Karpas-422 (cell line): ENCODE measurements around the gene ATXN1. TPM values are rescaled to one million over a fixed set of nuclear protein-coding genes. Genes with fewer than 3 reads are reported as not detected.
"Not testable (repeated sequence)": the region's sequence is repeated elsewhere in the genome, so short reads cannot be mapped to it uniquely, and the experiment has no call there.

ENCODE experiments used
- DNase-seq: peaks from one replicate; pipeline ENCODE4 v3.0.0-alpha.2; 2015
- H2AFZ ChIP-seq: fragments of 200-600 bp; sonication (generic); 2 replicates; pipeline ENCODE4 v1.6.1; 2014; ENCODE audit warnings: antibody characterized with exemption, low read length, mixed read lengths
- H3K27ac ChIP-seq: fragments of 200-600 bp; sonication (generic); 2 replicates; pipeline ENCODE4 v1.5.1; 2014; ENCODE audit warnings: mild to moderate bottlenecking, low read length, moderate library complexity
- H3K27me3 ChIP-seq: fragments of 200-600 bp; sonication (generic); 2 replicates; pipeline ENCODE4 v1.6.1; 2014; ENCODE audit warnings: low read length, mixed read lengths
- H3K36me3 ChIP-seq: fragments of 200-600 bp; sonication (generic); 2 replicates; pipeline ENCODE4 v1.6.1; 2014; ENCODE audit warnings: low read length, mixed read lengths; ENCODE audit not compliant: insufficient read depth
- H3K4me1 ChIP-seq: fragments of 200-600 bp; sonication (generic); 2 replicates; pipeline ENCODE4 v1.6.1; 2014; ENCODE audit warnings: mild to moderate bottlenecking, low read length, mixed read lengths
- H3K4me2 ChIP-seq: fragments of 200-600 bp; sonication (generic); 2 replicates; pipeline ENCODE4 v1.6.1; 2014; ENCODE audit warnings: low read length, low read depth, mild to moderate bottlenecking; ENCODE audit not compliant: poor library complexity, severe bottlenecking
- H3K4me3 ChIP-seq: fragments of 200-600 bp; sonication (generic); 2 replicates; pipeline ENCODE4 v1.5.1; 2014; ENCODE audit warnings: mild to moderate bottlenecking, antibody characterized with exemption, low read length, mixed read lengths
- H3K79me2 ChIP-seq: fragments of 200-600 bp; sonication (generic); 2 replicates; pipeline ENCODE4 v1.6.1; 2014; ENCODE audit warnings: mild to moderate bottlenecking, low read length, mixed read lengths
- H3K9ac ChIP-seq: fragments of 200-600 bp; sonication (generic); 2 replicates; pipeline ENCODE4 v1.6.0; 2014; ENCODE audit warnings: low read length
- H3K9me2 ChIP-seq: fragments of 200-600 bp; sonication (generic), shearing (Covaris generic); replicated peaks from 2 replicates; pipeline ENCODE4 v1.6.0; 2014; ENCODE audit warnings: mild to moderate bottlenecking, low read length, moderate library complexity; ENCODE audit not compliant: insufficient read depth
- H3K9me3 ChIP-seq: fragments of 300-700, 200-600 bp; sonication (generic); 2 replicates; pipeline ENCODE4 v1.6.1; 2014; ENCODE audit warnings: low read length, mixed read lengths
- H4K20me1 ChIP-seq: fragments of 200-600 bp; sonication (generic); 2 replicates; pipeline ENCODE4 v1.6.1; 2014; ENCODE audit warnings: mild to moderate bottlenecking, antibody characterized with exemption, low read length, low read depth; ENCODE audit not compliant: insufficient read depth
- total RNA-seq: library from RNA; depleted of rRNA; stranded (reverse); fragments of >200 nt; shearing (Covaris generic); gene quantifications from 2 replicates; pipeline ENCODE4 v1.2.3, GENCODE V29; 2014; ENCODE audit warnings: low replicate concordance

ATXN1 gene
- total RNA-seq, 1 experiment from 2014 or later, result 0.37 TPM

GRCh38 chr6:16398587-16398986 lies 362.7 kb downstream of the ATXN1 start:
- no peak overlapping the region for H3K4me3 ChIP-seq
- no peaks in the 10 kb centered on the region for H3K79me2 ChIP-seq
- H3K9me2 ChIP-seq, result no peaks in the 10 kb centered on the region
- H3K36me3 ChIP-seq, result no peaks in the 10 kb centered on the region
- H3K27ac ChIP-seq, result no peak overlapping the region
- no peak overlapping the region for H2AFZ ChIP-seq
- H3K9me3 ChIP-seq, result no peaks in the 10 kb centered on the region
- 0 out of 2 replicates have a peak, but pooled peaks cover 2% of the 10 kb centered on the region for H3K27me3 ChIP-seq
- no peak overlapping the region for H3K9ac ChIP-seq
- no peaks in the 10 kb centered on the region for H4K20me1 ChIP-seq
- no peak for DNase-seq
- H3K4me2 ChIP-seq, result no peak overlapping the region
- H3K4me1 ChIP-seq, result peaks cover 7% of the 10 kb centered on the region

DNA sequence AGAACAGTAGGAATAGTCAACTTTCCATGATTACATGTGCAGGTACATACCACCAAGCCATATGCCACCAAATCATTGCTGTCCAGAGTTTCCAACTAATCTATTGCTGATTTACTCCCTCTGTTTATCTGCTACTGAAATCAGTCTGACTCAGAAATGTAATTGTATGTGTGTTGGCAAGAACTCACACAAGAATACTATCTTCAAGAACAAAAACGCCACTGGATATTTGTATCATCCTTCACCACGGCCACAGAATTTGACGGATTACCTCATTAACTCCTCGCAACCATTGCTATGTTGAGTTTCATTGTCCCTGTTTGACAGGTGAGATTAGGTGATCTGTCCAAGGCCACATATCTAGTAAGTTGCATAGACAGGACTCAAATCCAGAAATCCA lies 363.6 kb downstream of the ATXN1 start:
- Histone ChIP-seq H3K27ac (no peak overlapping the region), H3K9me3 (no peaks in the 10 kb centered on the region), H3K36me3 (no peaks in the 10 kb centered on the region), H3K9ac (no peak overlapping the region), H3K9me2 (no peaks in the 10 kb centered on the region), H3K4me1 (peaks cover 5% of the 10 kb centered on the region), H3K27me3 (0 out of 2 replicates have a peak, but pooled peaks cover 2% of the 10 kb centered on the region), H3K4me3 (no peak overlapping the region), H2AFZ (no peak overlapping the region), H3K79me2 (no peaks in the 10 kb centered on the region), H3K4me2 (no peak overlapping the region), H4K20me1 (no peaks in the 10 kb centered on the region)
- no peak for DNase-seq

DNA sequence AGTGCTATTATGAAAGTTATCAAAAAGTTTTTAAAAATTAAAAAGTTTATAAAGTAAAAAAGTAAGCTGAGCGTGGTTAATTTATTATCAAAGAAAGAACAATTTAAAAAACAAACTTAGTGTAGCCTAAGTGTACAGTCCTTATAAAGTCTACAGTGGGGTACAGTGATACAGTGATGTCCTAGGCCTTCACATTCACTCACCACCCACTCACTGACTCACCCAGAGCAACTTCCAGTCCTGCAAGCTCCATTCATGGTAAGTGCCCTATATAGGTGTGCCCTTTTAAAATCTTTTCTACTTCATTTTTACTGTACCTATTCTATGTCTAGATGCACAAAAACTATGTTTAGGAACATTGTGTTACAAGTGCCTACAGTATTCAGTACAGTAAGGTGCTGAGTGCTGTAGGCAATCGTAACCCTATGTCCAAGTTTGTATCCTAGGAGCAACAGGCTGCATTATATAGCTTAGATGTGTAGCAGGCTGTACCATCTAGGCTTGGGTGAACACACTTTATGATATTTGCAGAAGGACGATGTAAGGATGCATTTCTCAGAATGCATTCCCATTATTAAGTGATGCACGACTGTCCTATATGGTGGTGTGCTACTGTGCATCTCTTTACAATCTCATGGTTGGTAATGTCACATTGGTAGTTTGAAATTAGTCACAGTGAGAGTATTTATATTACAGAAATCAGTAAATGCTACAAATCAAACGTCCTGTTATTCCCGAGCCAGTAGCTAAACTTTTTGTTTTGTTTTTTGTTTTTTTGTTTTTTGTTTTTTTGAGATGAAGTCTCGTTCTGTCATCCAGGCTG lies 364.6 kb downstream of the ATXN1 start:
- Histone ChIP-seq H3K4me3 (no peak overlapping the region), H3K36me3 (no peaks in the 10 kb centered on the region), H3K9ac (no peak overlapping the region), H3K79me2 (no peaks in the 10 kb centered on the region), H3K4me2 (no peak overlapping the region), H3K27ac (no peak overlapping the region), H3K4me1 (no peaks in the 10 kb centered on the region), H2AFZ (no peak overlapping the region), H4K20me1 (no peaks in the 10 kb centered on the region), H3K9me2 (no peaks in the 10 kb centered on the region), H3K9me3 (no peaks in the 10 kb centered on the region), H3K27me3 (0 out of 2 replicates have a peak, but pooled peaks cover 2% of the 10 kb centered on the region)
- no peak for DNase-seq

DNA sequence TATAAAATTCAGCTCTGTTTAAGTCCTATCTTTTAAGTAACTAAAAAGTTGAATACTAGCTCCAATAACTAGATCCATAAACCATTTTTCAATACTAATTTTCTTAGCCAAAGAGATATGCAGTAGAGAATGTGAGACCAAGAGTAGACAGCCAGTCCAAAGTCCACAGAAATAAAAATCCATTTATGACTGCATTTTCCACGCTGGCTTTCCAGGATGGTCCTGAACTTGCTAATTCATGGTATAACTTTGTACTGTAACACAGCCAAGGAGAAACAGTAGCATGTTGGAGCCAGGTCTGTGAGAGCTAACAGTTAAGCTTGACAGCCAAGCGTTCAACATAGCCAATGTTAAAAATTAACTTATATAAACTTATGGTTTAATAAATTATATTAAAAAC lies 366.6 kb downstream of the ATXN1 start:
- Histone ChIP-seq H3K9me2 (no peaks in the 10 kb centered on the region), H3K79me2 (no peaks in the 10 kb centered on the region), H3K4me3 (no peak overlapping the region), H3K27ac (no peak overlapping the region), H3K9ac (no peak overlapping the region), H3K27me3 (no peaks in the 10 kb centered on the region), H2AFZ (no peak overlapping the region), H3K4me2 (no peak overlapping the region), H4K20me1 (no peaks in the 10 kb centered on the region), H3K36me3 (no peaks in the 10 kb centered on the region), H3K4me1 (no peaks in the 10 kb centered on the region), H3K9me3 (no peaks in the 10 kb centered on the region)
- no peak for DNase-seq

DNA sequence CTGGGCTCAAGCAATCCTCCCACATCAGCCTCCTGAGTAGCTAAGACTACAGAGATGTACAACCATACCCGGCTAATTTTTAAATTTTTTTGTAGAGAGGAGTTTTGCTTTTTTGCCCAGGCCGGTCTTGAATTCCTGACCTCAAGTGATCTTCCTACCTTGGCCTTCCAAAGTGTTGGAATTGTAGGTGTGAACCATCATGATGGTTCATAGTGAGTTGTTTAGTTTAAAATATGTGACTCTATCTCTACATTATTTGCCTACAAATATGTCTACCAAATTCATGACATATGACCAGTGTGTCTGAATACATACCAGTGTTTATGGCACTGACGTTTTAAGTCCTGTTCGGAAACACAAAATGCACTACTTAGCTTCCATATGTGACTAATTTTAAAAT lies 367.9 kb downstream of the ATXN1 start:
- no peaks in the 10 kb centered on the region for H4K20me1 ChIP-seq
- DNase-seq, result no peak
- H3K79me2 ChIP-seq, result no peaks in the 10 kb centered on the region
- no peak overlapping the region for H3K27ac ChIP-seq
- no peak overlapping the region for H3K4me3 ChIP-seq
- H3K9me3 ChIP-seq, result no peaks in the 10 kb centered on the region
- H3K9ac ChIP-seq, result no peak overlapping the region
- H3K36me3 ChIP-seq, result no peaks in the 10 kb centered on the region
- no peak overlapping the region for H3K4me2 ChIP-seq
- no peaks in the 10 kb centered on the region for H3K27me3 ChIP-seq
- H3K9me2 ChIP-seq, result no peaks in the 10 kb centered on the region
- H3K4me1 ChIP-seq, result no peaks in the 10 kb centered on the region
- no peak overlapping the region for H2AFZ ChIP-seq

GRCh38 chr6:16392010-16392409 lies 369.2 kb downstream of the ATXN1 start:
- Histone ChIP-seq H3K27me3 (no peaks in the 10 kb centered on the region), H4K20me1 (no peaks in the 10 kb centered on the region), H3K9me2 (no peaks in the 10 kb centered on the region), H3K36me3 (no peaks in the 10 kb centered on the region), H2AFZ (no peak overlapping the region), H3K4me1 (no peaks in the 10 kb centered on the region), H3K4me3 (no peak overlapping the region), H3K79me2 (no peaks in the 10 kb centered on the region), H3K9ac (no peak overlapping the region), H3K9me3 (no peaks in the 10 kb centered on the region), H3K4me2 (no peak overlapping the region), H3K27ac (no peak overlapping the region)
- DNase-seq, result no peak

GRCh38 chr6:16391451-16391912 lies 369.8 kb downstream of the ATXN1 start:
- Histone ChIP-seq H2AFZ (no peak overlapping the region), H3K9me2 (no peaks in the 10 kb centered on the region), H3K36me3 (no peaks in the 10 kb centered on the region), H3K27ac (no peak overlapping the region), H3K79me2 (no peaks in the 10 kb centered on the region), H3K4me2 (no peak overlapping the region), H3K9ac (no peak overlapping the region), H3K9me3 (no peaks in the 10 kb centered on the region), H3K27me3 (no peaks in the 10 kb centered on the region), H3K4me1 (no peaks in the 10 kb centered on the region), H3K4me3 (no peak overlapping the region), H4K20me1 (no peaks in the 10 kb centered on the region)
- DNase-seq, result no peak

DNA sequence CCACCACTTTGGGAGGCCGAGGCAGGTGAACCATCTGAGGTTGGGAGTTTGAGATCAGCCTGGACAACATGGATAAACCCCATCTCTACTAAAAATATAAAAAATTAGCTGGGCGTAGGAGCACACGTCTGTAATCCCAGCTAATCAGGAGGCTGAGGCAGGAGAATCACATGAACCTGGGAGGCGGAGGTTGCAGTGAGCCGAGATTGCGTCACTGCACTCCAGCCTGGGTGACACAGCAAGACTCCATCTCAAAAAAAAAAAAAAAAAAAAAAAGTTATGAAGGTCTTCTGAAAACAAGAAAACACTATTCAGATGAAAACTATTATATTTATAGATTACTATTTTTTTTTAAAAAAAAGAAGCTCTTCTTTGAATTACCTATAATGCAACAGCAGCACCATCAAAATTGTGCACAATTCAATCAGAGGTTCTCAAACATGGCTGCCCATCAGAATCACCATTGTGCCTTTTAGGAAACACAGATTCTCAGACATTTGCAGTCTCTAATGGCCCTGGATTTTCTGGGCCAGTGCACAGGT lies 370.3 kb downstream of the ATXN1 start:
- not testable (repeated sequence) for H3K79me2 ChIP-seq, H2AFZ ChIP-seq, H3K27me3 ChIP-seq, H3K4me2 ChIP-seq, H4K20me1 ChIP-seq, H3K9me3 ChIP-seq, DNase-seq, H3K4me1 ChIP-seq, H3K4me3 ChIP-seq, H3K9ac ChIP-seq, H3K9me2 ChIP-seq, H3K36me3 ChIP-seq, H3K27ac ChIP-seq
